HL-60/S4 (cell line): ENCODE results near the gene BBS9.

Experiments used
- in situ Hi-C: fragments of 300-500 bp; cut with MboI; formaldehyde crosslinking; loops from 2 replicates; pipeline ENCODE4 v1.14.3; 2022; ENCODE audit warnings: low sequenced_read_pairs

Gene BBS9

GRCh38 chr7:33636359-33636758, 507.0 kb downstream of the BBS9 start:
- in situ Hi-C loops = no loop called here

- in situ Hi-C loops = no loop called here
These were observed 510.3 kb downstream of the BBS9 start for GRCh38 chr7:33639552-33640197.

- in situ Hi-C loops = no loop called here
These were observed 511.4 kb downstream of the BBS9 start for GRCh38 chr7:33640741-33641140.

GRCh38 chr7:33642312-33642711, 512.9 kb downstream of the BBS9 start:
- in situ Hi-C loops = no loop called here

DNA sequence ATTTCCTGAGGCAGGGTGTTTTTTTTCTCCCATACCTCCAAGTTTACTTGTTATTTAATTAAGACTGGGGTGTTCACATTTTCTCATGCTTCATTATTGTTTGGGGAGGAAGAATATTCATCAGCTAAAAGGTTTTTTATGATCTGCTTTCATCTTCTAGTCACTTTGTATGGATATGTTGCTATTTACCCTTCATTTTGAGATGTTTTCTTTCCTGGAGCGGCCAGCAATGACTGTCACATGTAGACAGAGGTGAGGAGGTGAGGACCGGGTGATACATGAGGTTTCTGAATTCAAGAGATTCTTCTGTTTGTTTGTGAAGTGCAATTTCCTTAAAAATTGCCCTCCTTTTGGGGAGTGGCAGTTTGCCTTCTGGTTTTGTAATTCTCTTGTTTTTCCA, 514.2 kb downstream of the BBS9 start:
- in situ Hi-C loops = no loop called here

GRCh38 chr7:33644489-33644888, 515.1 kb downstream of the BBS9 start:
- in situ Hi-C loops = no loop called here

- in situ Hi-C loops = no loop called here
These were observed 515.7 kb downstream of the BBS9 start for GRCh38 chr7:33645104-33645503.

DNA sequence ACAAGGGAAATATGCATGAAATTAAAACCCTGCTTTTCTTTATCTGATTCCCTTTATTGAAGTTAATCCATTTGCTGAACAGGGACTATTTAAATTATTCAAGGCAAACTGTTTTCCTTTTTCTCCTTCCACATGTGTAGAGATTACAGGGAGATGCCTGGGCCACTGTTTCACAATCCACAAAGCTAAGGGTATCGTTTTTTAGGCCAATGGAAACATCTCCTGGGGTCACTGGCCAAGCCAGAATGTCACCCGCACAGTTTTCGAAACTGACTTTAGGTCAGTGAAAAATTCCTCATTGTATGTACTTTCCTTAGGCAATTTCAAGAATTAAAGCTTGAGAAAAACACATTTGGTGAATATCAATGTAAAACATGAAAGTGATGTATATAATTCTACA, 516.8 kb downstream of the BBS9 start:
- in situ Hi-C loops = no loop called here

- in situ Hi-C loops = no loop called here
These were observed 517.6 kb downstream of the BBS9 start for GRCh38 chr7:33646891-33647391.

GRCh38 chr7:33649476-33650441, 520.4 kb downstream of the BBS9 start:
- in situ Hi-C loops = no loop called here

- in situ Hi-C loops = no loop called here
These were observed 521.5 kb downstream of the BBS9 start for GRCh38 chr7:33650828-33651227.

DNA sequence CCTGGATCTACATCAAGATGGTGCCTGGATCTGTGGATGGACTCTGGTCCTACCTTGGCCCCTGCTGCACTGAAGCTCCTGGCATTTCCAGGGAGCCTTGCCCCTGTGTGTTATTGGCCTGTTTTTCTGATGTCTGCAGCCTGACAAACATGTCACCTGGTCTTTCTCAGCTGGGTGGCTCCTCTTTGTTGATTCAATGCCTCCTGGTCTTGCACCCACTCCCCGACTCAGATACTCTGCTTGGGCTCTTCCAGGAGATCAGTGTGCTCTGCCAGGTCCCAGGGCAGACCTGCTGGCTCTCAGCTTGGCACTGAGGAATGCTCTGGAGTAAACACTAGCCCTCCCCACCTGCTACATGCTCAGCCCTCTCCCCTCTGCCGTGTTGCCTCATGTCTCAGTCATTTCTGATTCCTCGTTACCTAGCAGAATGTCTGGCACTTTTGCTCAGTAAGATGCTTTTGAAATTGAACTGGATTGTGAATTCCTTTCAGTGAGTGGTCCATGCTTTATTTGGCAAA, 522.7 kb downstream of the BBS9 start:
- in situ Hi-C loops = no loop called here

- in situ Hi-C loops = no loop called here
These were observed 525.3 kb downstream of the BBS9 start for GRCh38 chr7:33654676-33655075.
